Stimulated activated CD8-positive, alpha-beta memory T cell treated with anti-CD3 and anti-CD28 coated beads, Interleukin-7, amount 100 ng/mL, for 4 hours (primary cell): Measurements from ENCODE around the gene PAPSS2.
"Not testable (repeated sequence)": the region's sequence is repeated elsewhere in the genome, so short reads cannot be mapped to it uniquely, and the experiment has no call there.

Experiments
- DNase-seq, 2 donors: peaks; one replicate each; pipeline ENCODE4 v3.0.0-alpha.2; 2020; ENCODE audit warnings: low read depth in 2 of 2

The PAPSS2 gene

GRCh38 chr10:87705339-87705738 is 45.7 kb downstream of the PAPSS2 start:
- DNase-seq, result no peak

GRCh38 chr10:87706731-87707130 is 47.1 kb downstream of the PAPSS2 start:
- no peak for DNase-seq

DNA sequence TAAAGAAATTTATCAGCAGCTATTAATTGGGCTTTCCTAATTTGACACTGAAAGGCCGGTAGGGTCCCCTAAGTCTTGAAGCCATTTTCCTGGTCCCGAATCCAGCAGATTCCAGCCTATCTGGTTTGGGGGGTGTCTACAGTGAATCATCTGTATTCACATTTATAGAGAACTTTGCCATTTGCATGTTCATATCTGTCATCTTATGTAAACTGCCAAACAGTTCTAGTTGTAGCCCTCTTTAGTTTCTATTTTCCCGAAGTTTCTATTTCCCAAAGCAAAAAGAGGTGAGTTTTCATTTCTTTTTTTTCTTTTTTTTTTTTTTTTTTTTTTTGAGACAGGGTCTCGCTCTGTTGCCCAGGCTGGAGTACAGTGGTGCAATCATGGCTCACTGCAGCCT is 47.6 kb downstream of the PAPSS2 start:
- no peak for DNase-seq

GRCh38 chr10:87712913-87713616 is 53.4 kb downstream of the PAPSS2 start:
- DNase-seq, result no peak

DNA sequence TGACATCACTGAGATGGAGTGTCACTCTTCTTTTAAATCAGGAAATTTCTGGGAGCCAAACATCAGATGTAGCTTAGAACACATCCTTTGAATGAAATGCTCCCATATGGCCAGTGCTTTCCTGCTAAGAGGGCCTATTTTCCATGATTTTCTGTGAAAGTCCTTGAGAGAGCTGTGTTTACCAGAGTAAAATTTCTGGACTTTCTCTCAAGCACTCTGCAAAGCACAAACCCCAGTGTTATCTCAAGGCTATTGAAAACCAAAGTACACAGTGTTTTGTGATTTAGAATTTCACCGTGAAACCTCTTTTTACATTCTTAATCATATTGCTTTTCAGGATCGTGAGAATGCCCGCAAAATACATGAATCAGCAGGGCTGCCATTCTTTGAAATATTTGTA is 54.0 kb downstream of the PAPSS2 start:
- no peak for DNase-seq

- DNase-seq, result no peak
Observed at GRCh38 chr10:87715552-87716347, 56.1 kb downstream of the PAPSS2 start.

GRCh38 chr10:87716348-87716670 is 56.6 kb downstream of the PAPSS2 start:
- no peak for DNase-seq

- no peak for DNase-seq
Observed at GRCh38 chr10:87720665-87721064, 61.0 kb downstream of the PAPSS2 start.

GRCh38 chr10:87721781-87722180 is 62.1 kb downstream of the PAPSS2 start:
- no peak for DNase-seq

DNA sequence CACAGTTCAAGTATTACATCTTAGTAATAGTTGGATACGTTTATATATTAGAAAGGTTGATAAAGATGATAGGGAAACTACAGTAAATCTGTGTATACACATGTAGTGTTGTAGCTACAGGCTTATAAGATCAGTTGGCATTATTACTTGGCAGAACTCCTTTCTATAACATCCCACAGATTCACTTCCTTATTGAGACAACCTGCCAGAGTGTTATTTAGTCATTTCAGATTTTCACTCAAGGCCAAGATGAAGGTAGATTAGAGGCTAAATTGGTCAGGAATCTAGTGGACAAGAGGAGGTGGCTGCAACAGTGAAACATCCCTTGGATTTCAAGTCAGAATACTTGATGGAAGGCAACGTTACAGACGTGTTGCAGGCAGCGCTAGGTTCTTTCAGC is 63.0 kb downstream of the PAPSS2 start:
- DNase-seq, result no peak

GRCh38 chr10:87723500-87723899 is 63.8 kb downstream of the PAPSS2 start:
- no peak for DNase-seq

- DNase-seq, result no peak
Observed at GRCh38 chr10:87724789-87725188, 65.1 kb downstream of the PAPSS2 start.

- no peak for DNase-seq
Observed at GRCh38 chr10:87729940-87730339, 70.3 kb downstream of the PAPSS2 start.

- no peak for DNase-seq
Observed at GRCh38 chr10:87733081-87733480, 73.4 kb downstream of the PAPSS2 start.

DNA sequence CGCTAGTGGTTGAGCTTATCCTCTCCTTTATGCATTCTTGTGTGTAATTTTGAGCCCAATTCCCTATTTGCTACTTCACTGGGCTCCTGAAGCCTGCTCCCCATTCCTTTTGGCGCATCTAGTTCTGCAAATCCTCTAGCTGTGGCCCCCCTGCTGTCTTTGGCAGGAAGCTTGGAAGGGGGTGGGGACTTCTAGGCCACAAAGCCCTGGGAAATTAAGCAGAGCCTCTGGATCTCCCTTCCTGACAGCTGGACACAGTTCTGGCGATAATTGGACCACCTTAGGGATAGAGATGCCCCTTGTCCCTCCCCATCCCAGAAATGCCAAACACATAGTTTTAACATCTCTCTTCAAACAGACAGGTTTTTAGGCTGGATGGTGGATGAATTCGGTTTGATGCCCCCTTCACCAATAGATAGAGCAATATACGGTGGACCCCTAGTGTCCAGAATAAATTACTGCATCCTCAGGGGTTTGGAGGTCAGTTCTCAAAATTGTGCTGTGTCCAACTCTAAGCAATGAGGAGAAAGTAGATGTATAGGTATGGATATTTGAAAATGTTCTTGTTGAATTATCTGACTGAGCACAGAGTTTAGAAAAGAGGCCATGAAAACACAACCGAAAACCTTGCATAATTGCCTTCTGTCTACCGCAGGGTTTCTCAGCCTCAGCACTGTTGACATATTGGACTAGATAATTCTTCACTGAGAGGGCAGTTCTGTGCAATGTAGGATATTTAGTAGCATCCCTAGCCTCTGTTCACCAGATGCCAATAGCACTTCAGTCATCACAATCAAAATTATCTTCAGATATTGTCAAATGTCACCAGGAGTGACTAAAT is 75.5 kb downstream of the PAPSS2 start:
- DNase-seq, result no peak

GRCh38 chr10:87738253-87738652 is 78.6 kb downstream of the PAPSS2 start:
- DNase-seq, result not testable (repeated sequence)

DNA sequence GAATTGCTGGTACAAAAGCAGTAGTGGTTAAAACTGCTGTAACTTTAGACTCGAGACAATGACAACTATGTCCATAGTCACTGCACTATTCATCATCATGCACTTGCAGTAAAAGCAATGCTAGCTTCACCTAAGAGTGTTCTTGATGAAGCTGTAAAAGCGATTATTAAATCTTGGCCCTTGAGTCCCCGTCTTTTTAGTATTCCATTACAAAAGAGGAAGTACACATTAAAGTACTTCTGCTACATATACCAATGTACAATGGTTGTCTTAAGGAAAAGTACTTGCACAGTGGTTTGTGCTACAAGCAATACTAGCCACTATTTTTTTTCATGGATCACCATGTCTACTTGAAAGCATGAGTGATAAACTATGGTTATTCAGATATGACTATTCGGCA is 80.0 kb downstream of the PAPSS2 start:
- DNase-seq, result no peak

DNA sequence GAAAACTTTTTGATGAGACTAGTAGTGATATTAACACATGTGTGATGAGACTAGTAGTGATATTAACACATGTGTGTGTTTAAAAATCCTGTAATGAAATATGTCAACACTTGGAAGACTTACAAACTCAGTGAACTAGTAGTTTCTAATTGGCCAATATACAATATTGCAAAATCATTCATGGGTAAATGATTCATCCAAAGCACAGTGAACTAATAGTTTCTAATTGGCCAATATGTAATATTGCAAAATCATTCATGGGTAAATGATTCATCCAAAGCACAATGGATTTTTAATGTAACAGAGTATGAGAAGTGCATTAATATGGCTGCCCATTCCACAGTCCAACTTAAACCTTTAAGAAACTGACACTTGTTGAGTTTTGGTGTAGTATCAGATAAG is 80.6 kb downstream of the PAPSS2 start:
- no peak for DNase-seq

DNA sequence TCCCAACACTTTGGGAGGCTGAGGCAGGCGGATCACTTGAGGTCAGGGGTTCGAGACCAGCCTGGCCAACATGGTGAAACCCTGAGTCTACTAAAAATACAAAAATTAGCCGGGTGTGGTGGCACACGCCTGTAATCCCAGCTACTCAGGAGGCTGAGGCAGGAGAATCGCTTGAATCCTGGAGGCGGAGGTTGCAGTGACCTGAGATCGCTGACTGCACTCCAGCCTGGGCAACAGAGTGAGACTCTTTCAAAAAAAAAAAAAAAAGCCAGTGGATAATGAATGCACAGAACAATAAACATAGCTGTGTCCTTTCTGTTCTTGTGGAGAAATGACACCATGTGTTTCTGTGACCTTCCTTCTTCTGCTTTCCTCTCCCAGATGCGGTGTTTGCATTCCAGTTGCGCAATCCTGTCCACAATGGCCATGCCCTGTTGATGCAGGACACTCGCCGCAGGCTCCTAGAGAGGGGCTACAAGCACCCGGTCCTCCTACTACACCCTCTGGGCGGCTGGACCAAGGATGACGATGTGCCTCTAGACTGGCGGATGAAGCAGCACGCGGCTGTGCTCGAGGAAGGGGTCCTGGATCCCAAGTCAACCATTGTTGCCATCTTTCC is 83.4 kb downstream of the PAPSS2 start:
- not testable (repeated sequence) for DNase-seq

- no peak for DNase-seq
Observed at GRCh38 chr10:87744606-87745005, 84.9 kb downstream of the PAPSS2 start.

GRCh38 chr10:87746911-87747310 is 87.2 kb downstream of the PAPSS2 start:
- no peak for DNase-seq

GRCh38 chr10:87748244-87748643 is 88.6 kb downstream of the PAPSS2 start:
- not testable (repeated sequence) for DNase-seq
